HG02610 (cell line): ENCODE results near the gene AZGP1.
"Not testable (repeated sequence)": the region's sequence is repeated elsewhere in the genome, so short reads cannot be mapped to it uniquely, and the experiment has no call there.

Experiments
- ATAC-seq: cut with Tn5 transposase; IDR thresholded peaks from one replicate; pipeline ENCODE4 v1.9.1; 2021; ENCODE audit warnings: mild to moderate bottlenecking, moderate library complexity; ENCODE audit not compliant: unreplicated experiment

AZGP1 gene

DNA sequence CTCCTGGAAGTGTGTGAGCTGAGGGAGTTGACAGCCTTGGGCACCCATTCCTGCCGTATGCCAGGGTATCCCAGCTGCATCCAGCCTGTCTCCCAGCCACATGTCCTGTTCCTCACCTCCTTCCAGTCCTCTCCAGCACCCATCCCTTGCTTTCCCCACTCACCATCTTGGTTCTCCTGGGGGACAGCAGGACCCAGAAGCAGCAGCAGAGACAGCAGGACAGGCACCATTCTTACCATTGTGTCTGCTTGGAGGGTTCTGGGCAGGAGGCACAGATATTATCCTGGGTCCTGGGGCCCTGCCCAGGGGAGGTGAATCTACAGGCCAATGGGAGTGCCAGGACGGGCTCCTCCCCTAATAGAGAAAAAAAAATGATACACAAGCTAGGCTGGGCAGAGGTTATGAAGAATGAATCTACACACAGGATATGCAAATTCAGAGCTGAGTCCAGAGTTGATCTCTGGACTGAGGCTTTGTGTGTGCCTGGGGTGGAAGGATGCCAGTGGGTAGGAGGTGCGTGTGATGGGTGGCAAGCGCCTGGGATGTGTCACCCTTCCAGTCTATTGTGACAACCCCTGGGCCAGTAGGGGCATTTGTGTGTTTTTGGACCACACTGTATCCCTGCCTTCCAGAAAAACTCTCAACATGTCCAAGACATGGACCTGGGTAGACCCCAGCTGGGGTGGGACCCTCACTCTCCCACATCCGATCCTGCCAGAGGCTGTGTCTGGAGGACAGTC lies at the start of gene AZGP1:
TSS of gene AZGP1 (minus strand) at position 250 of the 740 bp plus-strand sequence. CDS start at position 239, 11 bp downstream.
- ATAC-seq: no peak

DNA sequence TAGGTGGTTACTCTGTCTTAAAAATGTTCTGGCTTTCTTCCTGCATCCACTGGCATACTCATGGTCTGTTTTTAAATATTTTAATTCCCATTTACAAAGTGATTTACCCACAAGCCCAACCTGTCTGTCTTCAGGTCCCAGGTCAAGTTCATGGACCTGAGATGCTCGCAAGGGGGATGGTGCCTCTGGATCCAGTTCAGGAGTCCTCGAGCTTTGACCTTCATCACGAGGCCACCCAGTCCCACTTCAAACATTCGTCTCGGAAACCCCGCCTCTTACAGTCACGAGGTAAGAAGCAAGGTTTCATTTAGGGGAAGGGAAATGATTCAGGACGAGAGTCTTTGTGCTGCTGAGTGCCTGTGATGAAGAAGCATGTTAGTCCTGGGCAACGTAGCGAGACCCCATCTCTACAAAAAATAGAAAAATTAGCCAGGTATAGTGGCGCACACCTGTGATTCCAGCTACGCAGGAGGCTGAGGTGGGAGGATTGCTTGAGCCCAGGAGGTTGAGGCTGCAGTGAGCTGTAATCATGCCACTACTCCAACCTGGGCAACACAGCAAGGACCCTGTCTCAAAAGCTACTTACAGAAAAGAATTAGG lies 48.3 kb upstream of the AZGP1 start:
- no peak for ATAC-seq

DNA sequence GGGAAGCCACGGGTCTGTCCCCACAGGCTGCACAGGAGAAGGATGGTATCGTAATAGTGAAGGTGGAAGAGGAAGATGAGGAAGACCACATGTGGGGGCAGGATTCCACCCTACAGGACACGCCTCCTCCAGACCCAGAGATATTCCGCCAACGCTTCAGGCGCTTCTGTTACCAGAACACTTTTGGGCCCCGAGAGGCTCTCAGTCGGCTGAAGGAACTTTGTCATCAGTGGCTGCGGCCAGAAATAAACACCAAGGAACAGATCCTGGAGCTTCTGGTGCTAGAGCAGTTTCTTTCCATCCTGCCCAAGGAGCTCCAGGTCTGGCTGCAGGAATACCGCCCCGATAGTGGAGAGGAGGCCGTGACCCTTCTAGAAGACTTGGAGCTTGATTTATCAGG lies 47.7 kb upstream of the AZGP1 start:
- no peak for ATAC-seq

DNA sequence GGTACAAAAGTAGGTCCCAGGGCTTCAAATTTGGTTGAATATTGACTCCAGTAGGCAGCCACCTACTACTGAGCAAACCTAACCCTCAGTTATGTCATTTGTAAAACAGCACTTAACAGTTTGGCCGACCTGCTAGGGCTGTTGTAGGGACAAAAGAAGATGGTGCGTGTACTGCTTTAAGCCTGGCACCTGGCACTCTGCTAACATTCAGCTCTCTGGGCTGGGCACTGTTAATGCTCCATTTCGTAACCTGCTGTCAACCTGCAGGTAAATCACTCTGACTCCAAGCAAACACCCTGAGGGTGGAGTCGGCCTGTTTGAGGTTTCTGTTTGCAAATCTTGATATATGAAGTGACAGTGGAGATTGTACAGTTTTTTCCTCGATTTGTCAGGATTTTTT lies 46.8 kb upstream of the AZGP1 start:
- ATAC-seq: no peak

DNA sequence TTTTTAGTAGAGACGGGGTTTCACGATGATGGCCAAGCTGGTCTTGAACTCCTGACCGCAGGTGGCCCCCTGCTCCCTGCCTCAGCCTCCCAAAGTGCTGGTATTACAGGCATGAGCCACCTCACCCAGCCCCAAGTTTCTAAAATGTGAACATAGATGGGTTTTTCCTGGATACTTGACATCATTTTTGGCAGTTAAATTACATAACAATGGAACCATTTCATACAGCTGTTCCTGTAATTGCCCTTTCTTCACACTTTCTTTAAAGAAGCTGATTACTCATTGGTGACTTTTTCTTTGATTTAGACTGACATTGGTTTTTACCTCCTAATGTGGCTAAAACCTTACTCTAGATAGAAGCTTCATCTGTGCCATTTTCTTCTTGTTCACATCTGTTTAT lies 45.5 kb upstream of the AZGP1 start:
- no peak for ATAC-seq

DNA sequence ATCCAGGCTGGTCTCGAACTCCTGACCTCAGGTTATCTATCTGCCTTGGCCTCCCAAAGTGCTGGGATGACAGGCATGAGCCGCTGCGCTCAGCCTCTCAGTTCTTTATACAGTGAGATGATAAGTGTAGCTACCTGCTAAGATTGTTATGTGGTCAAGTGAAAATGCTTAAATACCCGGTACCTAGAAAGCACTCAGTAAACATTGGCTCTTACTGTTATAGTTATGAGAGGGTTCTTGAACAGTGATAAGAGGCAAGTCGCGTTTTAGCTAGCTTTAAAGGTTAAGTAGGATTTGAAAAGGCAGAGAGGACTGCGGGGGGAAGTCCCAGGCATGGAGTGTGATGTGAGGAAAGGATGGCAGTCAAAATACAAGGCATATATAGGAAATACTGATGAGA lies 44.1 kb upstream of the AZGP1 start:
- ATAC-seq: no peak

DNA sequence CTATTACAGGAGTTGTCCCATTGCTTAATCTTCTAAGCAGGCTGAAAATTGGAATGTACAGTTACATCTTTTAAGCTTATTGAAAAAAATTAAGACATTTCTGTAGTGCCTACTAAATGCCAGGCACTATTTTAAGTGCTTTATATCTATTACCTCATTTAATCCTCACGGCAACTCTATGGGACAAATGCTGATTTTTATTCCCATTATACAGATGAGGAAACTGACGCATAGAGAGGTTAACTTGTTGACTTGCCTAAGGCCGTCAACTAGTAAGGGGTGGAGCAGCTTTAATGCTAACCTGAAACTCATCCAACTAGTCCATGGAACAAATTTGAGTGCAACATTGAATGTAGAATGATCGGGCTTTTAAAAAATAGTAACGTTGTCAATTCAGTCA lies 42.0 kb upstream of the AZGP1 start:
- ATAC-seq: no peak

DNA sequence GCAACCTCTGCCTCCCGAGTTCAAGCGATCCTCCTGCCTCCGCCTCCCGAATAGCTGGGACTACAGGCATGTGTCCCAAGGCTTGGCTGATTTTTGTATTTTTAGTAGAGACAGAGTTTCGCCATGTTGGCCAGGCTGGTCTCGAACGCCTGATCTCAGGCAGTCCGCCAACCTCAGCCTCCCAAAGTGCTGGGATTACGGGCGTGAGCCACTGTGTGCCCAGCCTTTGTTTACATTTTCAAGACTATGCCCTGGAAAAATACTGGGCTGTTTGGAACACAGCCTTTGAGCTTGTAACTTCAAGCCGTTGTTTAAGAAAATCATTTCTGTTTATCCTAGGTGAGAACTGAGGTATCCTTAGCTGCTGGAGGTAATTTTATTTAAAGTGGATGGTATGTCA lies 41.5 kb upstream of the AZGP1 start:
- ATAC-seq: no peak

DNA sequence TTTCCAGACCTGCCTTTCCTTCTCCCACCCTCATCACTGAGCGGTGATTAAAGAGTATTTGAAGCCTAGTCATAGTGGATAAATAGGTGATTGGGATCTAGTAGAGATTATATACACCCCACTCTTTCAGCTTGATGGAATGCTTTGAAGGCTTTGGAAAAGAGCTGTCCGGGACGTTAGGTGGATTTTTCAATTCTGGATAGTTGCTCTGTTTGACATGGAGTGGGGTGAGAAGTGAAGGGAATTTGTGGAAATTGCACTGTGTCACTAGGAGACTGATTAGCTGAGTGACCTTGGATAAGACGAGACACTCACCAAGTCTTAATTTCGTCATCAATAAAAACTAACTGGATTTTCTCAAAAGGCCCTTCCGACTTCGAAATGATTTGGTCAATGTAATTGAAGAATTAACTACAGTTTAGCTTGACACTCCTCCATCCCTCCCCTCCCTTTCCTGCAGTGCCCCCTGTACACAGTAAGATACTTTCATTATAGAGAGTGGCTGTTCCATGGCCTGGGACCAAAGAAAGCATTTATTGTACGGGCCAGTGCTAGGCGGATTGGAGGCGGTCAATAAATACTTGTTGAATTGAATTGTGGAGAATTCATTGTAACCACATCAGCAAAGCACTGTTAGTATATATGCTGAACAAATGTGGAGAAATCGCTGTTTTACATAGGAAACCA lies 40.5 kb upstream of the AZGP1 start:
- no peak for ATAC-seq

DNA sequence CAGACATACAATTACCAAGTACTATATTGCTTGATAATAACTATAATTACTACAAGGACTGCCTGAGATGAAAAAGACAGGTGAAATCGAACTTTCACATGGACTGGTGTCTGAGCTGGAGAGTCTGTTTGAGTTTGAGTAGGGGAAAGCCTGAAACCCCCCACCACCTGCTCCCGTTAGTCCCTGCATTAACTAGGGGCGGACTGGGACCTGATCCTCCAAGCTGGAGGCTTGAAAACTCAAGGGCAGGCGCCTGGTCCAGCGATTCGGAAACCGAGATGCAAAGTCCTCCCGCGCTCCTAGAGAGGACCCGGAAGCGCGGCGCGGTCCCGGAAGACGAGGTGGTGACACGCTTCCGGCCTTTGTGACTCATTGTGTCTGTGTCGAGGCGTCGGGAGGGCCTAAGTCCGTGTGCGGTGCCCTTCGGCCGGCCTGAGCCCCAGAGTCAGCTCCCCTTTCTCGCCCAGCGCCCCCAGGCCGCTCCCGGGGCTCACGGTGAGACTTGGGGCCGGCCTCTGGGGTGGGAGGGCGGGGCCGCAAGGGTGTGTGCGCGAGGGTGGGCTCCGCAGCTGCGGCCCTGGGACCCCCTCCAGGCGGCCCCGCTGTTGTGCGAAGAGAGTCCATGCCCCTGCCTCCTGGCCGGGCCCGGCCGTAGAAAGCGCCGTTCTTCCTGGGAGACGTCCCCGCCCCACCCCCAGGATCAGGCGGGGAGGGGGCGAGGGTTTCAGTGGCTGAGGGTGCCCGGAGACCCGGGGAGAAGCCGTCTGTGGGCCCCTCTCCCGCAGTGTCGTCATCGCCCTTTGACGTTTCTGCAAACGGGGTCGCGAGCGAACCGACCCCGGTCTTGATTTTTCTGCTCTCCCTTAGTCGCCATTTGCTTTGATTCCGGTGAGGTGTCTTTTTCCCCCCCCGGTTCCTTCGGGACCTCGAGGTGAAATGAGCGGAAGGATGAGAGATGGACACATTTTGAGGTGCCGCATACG lies 39.7 kb upstream of the AZGP1 start, which contains the start of gene ZKSCAN1:
TSS of gene ZKSCAN1 (plus strand) at position 365 of the 983 bp plus-strand sequence. CDS start 7,911 bp downstream, outside the sequence.
- peak; percentile 97 for ATAC-seq

DNA sequence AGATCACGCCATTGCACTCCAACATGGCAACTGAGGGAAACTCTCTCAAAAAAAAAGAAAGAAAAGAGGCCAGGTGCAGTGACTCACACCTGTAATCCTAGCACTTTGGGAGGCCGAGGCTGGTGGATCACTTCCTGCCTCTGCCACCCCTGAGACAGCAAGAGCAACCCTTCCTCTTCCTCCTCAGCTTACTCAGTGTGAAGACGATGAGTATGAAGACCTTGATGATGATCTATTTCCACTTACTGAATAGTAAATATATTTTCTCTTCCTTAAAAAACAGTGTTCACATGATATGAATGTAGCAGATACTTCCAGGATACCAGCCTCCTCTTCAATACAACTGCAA lies 37.5 kb upstream of the AZGP1 start:
- no peak for ATAC-seq

DNA sequence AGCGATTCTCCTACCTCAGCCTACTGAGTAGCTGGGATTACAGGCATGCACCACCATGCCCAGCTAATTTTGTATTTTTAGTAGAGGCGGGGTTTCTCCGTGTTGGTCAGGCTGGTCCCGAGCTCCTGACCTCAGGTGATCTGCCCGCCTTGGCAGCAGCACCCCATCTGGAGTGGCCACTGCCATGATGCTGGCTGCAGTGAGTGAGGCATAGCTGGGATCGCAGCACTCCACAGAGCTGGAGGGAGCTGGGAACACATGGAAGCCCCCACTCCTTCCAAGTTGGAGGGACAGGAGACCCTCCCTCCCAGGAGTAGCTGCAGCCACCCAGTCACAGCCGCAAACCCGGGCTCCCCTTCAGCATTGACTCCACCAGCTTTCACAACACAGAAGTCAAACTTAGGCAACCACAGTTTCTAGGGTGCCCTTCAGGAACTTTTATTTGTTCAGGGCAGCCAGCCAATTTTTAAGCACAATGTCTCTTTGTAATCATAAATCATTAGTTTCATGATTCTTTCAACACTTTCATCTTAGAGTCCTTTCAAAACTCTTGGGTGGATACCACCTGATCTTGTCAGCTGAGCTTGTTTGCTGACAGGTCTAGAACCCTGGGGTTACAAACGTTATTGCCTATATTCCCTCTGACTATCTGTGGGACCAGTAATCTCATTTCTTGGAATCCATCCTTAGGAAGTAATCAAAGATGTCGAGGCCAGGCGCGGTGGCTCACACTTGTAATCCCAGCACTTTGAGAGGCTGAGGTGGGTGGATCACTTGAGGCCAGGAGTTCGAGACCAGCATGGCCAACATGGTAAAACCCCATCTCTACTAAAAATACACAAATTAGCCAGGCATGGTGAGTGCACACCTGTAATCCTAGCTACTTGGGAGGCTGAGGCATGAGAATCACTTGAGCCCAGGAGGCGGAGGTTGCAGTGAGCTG lies 36.8 kb upstream of the AZGP1 start:
- not testable (repeated sequence) for ATAC-seq

DNA sequence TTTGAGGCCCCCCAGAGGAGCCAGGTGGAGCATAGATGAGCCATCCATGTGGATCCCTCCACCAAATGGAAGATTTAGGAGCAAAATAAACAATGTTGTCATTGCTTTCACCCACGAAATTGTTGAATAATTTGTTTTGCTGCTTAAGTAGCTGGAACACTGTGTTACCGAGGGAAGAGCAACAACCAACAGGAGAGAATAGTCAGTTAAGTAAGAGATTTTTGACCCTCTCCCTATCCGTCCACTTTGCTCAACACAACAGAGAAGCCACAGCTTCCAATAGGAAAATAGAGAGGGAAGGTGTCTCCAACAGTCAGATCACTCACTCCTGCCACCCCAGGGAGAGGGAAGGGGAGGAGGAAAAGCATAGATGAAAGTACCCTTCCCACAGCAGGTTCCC lies 35.7 kb upstream of the AZGP1 start:
- ATAC-seq: no peak

DNA sequence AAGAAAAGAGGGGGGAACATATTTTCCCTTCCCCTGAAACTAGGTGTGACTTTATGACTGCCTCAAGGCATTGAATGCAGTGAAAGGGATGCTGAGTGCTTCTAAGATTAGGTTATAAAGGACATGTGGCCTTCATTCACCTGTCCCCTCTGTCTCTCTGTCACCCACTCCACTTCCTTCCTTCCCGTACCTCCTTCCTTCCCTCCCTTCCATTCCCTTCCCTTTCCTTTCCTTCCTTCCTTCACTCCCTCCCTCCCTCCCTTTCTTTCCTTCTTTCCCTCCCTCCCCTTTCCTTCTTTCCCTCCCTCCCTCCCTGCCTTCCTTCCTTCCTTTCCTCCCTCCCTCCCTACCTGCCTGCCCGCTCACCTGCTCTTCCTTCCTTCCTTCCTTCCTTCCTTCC lies 35.1 kb upstream of the AZGP1 start:
- ATAC-seq: no peak

DNA sequence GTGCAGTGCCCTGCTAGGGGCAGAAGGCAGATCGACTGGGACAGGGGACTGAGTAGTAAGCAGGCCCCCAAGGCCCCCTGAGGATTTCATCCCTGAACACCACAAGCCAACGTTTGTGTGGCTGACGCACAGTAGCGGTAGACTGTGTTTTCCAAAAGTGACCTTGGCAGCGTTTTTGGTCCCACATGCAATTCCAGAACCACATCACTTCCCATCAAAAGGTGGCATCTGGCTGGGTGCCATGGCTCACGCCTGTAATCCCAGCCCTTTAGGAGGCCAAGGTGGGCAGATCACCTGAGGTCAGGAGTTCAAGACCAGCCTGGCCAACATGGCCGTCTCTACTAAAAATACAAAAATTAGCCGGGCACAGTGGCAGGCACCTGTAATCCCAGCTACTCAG lies 34.1 kb upstream of the AZGP1 start:
- not testable (repeated sequence) for ATAC-seq

DNA sequence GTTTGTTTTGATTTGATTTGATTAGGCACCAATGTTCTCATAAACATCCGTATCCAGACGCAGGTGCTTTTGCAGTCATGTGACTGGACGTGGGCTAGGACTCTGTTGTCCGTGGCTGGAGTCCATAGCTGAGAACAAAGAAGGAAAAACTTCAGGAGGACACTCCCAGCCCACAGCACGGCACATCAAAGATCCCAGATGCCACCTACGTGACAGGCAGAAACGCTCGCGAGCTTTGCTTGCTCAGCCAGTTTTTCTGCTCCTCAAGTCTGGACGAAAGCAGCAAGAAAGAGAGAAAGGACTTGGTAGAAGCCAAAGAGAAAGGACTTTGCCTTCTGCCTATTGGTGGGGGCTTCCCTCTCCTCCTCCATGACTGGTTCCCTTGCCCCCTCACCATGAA lies 32.7 kb upstream of the AZGP1 start:
- no peak for ATAC-seq

DNA sequence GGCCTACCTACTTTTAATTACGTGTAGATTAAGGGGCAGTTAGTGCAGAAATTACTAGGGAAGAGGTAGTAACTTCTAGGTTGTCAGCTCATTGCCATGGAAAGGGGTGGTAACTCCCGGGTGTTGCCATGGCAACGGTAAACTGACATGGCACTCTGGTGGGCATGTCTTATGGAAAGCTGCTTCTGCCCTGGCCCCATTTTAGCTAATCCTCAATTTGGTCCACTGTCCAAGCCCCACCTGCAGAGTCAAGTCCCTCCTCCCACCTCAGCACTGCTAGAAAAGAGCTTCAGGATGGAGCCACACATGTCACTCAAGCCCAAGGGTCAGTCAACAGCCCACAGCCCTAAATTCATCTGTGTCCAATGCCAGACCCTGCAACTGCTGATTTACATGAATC lies 32.1 kb upstream of the AZGP1 start:
- ATAC-seq: no peak

DNA sequence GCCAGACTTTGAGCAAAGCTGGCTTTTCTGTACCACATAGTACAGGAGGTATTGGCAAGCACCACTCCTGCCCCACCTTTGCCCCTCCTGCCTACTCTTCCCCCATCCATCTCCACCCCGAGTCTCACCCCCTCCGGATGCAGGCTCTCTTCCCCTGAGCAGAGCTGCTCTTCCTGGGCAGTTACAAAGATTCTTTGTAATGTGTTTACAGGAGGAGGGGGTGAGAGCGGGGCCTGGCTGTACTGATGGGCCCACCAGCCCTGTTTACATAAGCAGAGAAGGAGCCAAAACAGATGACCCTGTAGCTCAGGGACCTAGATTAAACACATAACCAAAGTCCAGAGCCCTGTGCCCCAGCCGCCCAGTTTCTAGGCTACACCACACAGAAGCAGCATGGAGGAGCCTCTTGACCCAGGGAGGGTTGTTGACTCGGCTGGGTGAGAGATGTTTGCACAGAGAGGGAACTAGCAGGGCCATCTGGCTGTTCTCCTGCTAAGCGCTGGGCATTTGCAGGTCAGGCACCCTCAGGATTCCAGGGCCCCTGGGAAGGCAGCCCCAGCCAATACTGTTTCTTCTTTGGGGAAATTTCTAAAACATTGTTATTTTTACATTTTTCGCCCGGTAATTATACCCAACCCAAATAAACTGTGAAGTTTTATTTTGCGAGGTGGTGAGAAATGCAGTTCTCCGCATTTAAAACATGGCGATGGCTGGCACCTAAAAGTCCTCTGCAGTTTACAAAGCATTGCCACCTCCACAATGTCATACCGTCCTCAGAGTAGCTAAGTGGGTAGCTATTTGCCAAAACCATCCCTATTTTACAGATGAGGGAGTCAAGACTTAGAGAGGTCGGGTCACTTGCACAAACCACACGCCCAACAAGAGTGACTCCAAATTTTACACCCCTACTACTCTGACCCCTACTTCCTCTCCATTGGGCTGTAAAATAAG lies 28.2 kb upstream of the AZGP1 start:
- no peak for ATAC-seq

DNA sequence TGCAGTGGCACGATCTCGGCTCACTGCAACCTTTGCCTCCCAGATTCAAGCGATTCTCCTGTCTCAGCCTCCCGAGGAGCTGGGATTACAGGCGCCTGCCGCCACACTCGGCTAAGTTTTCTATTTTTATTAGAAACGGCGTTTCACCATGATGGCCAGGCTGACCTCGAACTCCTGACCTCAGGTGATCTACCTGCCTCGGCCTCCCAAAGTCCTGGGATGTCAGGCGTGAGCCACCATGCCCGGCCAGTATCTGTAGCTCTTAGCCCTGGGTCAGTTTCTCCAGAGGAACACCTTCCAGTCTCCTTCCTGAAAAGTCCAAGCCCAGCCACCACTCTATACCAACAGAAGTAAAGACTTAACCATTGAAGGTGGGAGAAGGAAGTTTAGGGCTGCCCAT lies 24.4 kb upstream of the AZGP1 start:
- no peak for ATAC-seq
